Ovary (tissue), 3 donors: Measurements from ENCODE around the gene NT5C.

ENCODE experiments used
- CTCF ChIP-seq, 3 donors: fragments of 450-650 bp in 2 of 3; fragments of 200-600 bp in 1 of 3; IDR thresholded peaks; one replicate each; pipeline versions ENCODE4 v1.5.1 to v1.8.0; 2016 to 2022; ENCODE audit warnings: antibody characterized with exemption in 3 of 3, mild to moderate bottlenecking in 1 of 3
- EP300 ChIP-seq: sonication (generic); formaldehyde crosslinking; IDR thresholded peaks from one replicate; pipeline ENCODE4 v1.6.1; 2017; ENCODE audit warnings: antibody characterized with exemption
- POLR2A ChIP-seq: fragments of 450-650 bp; IDR thresholded peaks from one replicate; pipeline ENCODE4 v1.6.1; 2017; ENCODE audit warnings: antibody characterized with exemption, mild to moderate bottlenecking, moderate library complexity
- donor health status: DM: no; HTN: no; CAD: no.

- TF ChIP-seq CTCF (IDR thresholded peaks at IDR 0.05) (no peak), POLR2A (no peak), EP300 (no peak)
These were observed 37.9 kb downstream of the NT5C start for GRCh38 chr17:75093548-75094158.
